ENCODE data around the gene APLP1. TPM values are rescaled to one million over a fixed set of nuclear protein-coding genes. Genes with fewer than 3 reads are reported as not detected.

The APLP1 gene
- total RNA-seq, 4 donors from 2014 or later = 1.6 to 5.6 (median 2.3) TPM

- H3K4me3 ChIP-seq (ENCODE audit: low read depth, poor library complexity, severe bottlenecking) = no peak overlapping the region
- no peak for TF ChIP-seq CTCF (IDR thresholded peaks at IDR 0.05)
- TF ChIP-seq POLR2A (IDR thresholded peaks at IDR 0.05) = no peak
- intact Hi-C loops (cut with DNase I; ENCODE audit: low total_unique reads) = no loop called here
- 84 to 91% methylated on average over 3 of the region's 3 CpGs for WGBS, 2 donors
- DNase-seq (ENCODE audit: low spot score in 2 of 2) = no peak
These were observed 57.1 kb downstream of the APLP1 start for GRCh38 chr19:35925501-35925900.

GRCh38 chr19:35928507-35928906, 60.1 kb downstream of the APLP1 start:
- DNase-seq (ENCODE audit: low spot score in 2 of 2) = no peak
- 85 to 86% methylated on average over 5 of the region's 5 CpGs for WGBS, 2 donors
- TF ChIP-seq CTCF (IDR thresholded peaks at IDR 0.05) (no peak), POLR2A (IDR thresholded peaks at IDR 0.05) (no peak)
- H3K4me3 ChIP-seq (ENCODE audit: low read depth, poor library complexity, severe bottlenecking) = no peak overlapping the region
- intact Hi-C loops (cut with DNase I; ENCODE audit: low total_unique reads) = no loop called here

Other genes with a start within 250 kb of the APLP1 start
- 10 to 100 TPM; 64.1 to 82.4 (median 75.5) TPM for gene RBM42, start 239.5 kb upstream of the APLP1 start, total RNA-seq
- gene ETV2, start 226.8 kb upstream of the APLP1 start, total RNA-seq = 1 to 10 TPM in 3 of 4 donors, not detected in 1; 1.2 to 1.8 (median 1.6) TPM
- 100 to 1,000 TPM; 266 to 629 (median 309) TPM for gene COX6B1, start 220.3 kb upstream of the APLP1 start, total RNA-seq
- 10 to 100 TPM in 2 of 4 donors, 1 to 10 TPM in 2; 5.1 to 45.2 (median 16.5) TPM for gene UPK1A, start 202.1 kb upstream of the APLP1 start, total RNA-seq
- gene ZBTB32, start 164.0 kb upstream of the APLP1 start, total RNA-seq = not detected
- gene KMT2B, start 150.6 kb upstream of the APLP1 start, total RNA-seq = 10 to 100 TPM; 33.1 to 74.7 (median 42.0) TPM
- gene IGFLR1, start 126.1 kb upstream of the APLP1 start, total RNA-seq = 10 to 100 TPM in 1 of 4 donors, 1 to 10 TPM in 3; 1.4 to 11.3 (median 5.1) TPM
- 10 to 100 TPM; 12.6 to 20.0 (median 18.5) TPM for gene U2AF1L4, start 123.2 kb upstream of the APLP1 start, total RNA-seq
- 10 to 100 TPM; 13.7 to 47.4 (median 30.8) TPM for gene PSENEN, start 122.9 kb upstream of the APLP1 start, total RNA-seq
- gene LIN37, start 120.0 kb upstream of the APLP1 start, total RNA-seq = 10 to 100 TPM in 2 of 4 donors, 1 to 10 TPM in 2; 4.7 to 15.0 (median 10.3) TPM
- 1 to 10 TPM; 2.5 to 9.4 (median 3.9) TPM for gene HSPB6, start 111.5 kb upstream of the APLP1 start, total RNA-seq
- 10 to 100 TPM in 3 of 4 donors, 1 to 10 TPM in 1; 9.2 to 20.4 (median 12.9) TPM for gene PROSER3, start 110.4 kb upstream of the APLP1 start, total RNA-seq
- 10 to 100 TPM in 2 of 4 donors, 1 to 10 TPM in 2; 3.6 to 25.7 (median 13.8) TPM for gene ARHGAP33, start 93.0 kb upstream of the APLP1 start, total RNA-seq
- not detected for gene PRODH2, start 55.7 kb upstream of the APLP1 start, total RNA-seq
- gene NPHS1, start 16.1 kb upstream of the APLP1 start, total RNA-seq = not detected
- under 1 TPM in 1 of 4 donors, not detected in 3; 0.32 TPM for gene KIRREL2, start 11.7 kb upstream of the APLP1 start, total RNA-seq
- gene NFKBID, start 32.0 kb downstream of the APLP1 start, total RNA-seq = 100 to 1,000 TPM in 1 of 4 donors, 10 to 100 TPM in 1, 1 to 10 TPM in 2; 5.9 to 476 (median 25.8) TPM
- 1 to 10 TPM in 2 of 4 donors, under 1 TPM in 1, not detected in 1; 0.79 to 8.4 (median 4.4) TPM for gene HCST, start 34.0 kb downstream of the APLP1 start, total RNA-seq
- gene TYROBP, start 39.7 kb downstream of the APLP1 start, total RNA-seq = 10 to 100 TPM; 25.7 to 29.9 (median 28.4) TPM
- 10 to 100 TPM in 3 of 4 donors, 1 to 10 TPM in 1; 6.8 to 17.9 (median 11.4) TPM for gene LRFN3, start 67.8 kb downstream of the APLP1 start, total RNA-seq
- gene SDHAF1, start 126.6 kb downstream of the APLP1 start, total RNA-seq = 10 to 100 TPM; 51.6 to 83.8 (median 64.4) TPM
- gene SYNE4, start 140.2 kb downstream of the APLP1 start, total RNA-seq = 1 to 10 TPM in 2 of 4 donors, under 1 TPM in 1, not detected in 1; 0.89 to 5.8 (median 1.8) TPM
- 10 to 100 TPM; 11.9 to 37.9 (median 25.0) TPM for gene ALKBH6, start 145.6 kb downstream of the APLP1 start, total RNA-seq
- 10 to 100 TPM in 1 of 4 donors, 1 to 10 TPM in 3; 2.1 to 42.3 (median 4.8) TPM for gene CLIP3, start 164.3 kb downstream of the APLP1 start, total RNA-seq
- 10 to 100 TPM in 1 of 4 donors, 1 to 10 TPM in 3; 9.1 to 27.4 (median 9.5) TPM for gene THAP8, start 185.7 kb downstream of the APLP1 start, total RNA-seq
- gene WDR62, start 186.3 kb downstream of the APLP1 start, total RNA-seq = 1 to 10 TPM; 1.3 to 3.0 (median 2.3) TPM
- gene OVOL3, start 242.6 kb downstream of the APLP1 start, total RNA-seq = not detected
- gene POLR2I, start 246.3 kb downstream of the APLP1 start, total RNA-seq = 10 to 100 TPM; 32.0 to 74.8 (median 57.5) TPM
- 100 to 1,000 TPM in 2 of 4 donors, 10 to 100 TPM in 2; 60.8 to 113 (median 94.5) TPM for gene TBCB, start 246.9 kb downstream of the APLP1 start, total RNA-seq

Data from lower leg skin (tissue), 4 donors.